Choroid plexus epithelial cell (primary cell): ENCODE measurements around the gene RAI2.
"Not testable (repeated sequence)": the region's sequence is repeated elsewhere in the genome, so short reads cannot be mapped to it uniquely, and the experiment has no call there.

Experiments used
- DNase-seq: peaks from one replicate; pipeline ENCODE4 v3.0.0-alpha.2; 2010; ENCODE audit warnings: low read depth
- H3K4me3 ChIP-seq: 2 replicates; pipeline ENCODE4 v1.5.1; 2011; ENCODE audit warnings: low read depth, mild to moderate bottlenecking, control low read depth, low read length, moderate library complexity
- CTCF ChIP-seq: conservative IDR thresholded peaks from 2 replicates; pipeline ENCODE4 v1.5.1; 2011; ENCODE audit warnings: low read depth, mild to moderate bottlenecking, control low read depth, inconsistent platforms, low read length, moderate library complexity

RAI2 gene

GRCh38 chrX:17798921-17799320 lies 62.2 kb downstream of the RAI2 start:
- DNase-seq, result no peak
- TF ChIP-seq CTCF, result no peak
- H3K4me3 ChIP-seq, result no peak overlapping the region

DNA sequence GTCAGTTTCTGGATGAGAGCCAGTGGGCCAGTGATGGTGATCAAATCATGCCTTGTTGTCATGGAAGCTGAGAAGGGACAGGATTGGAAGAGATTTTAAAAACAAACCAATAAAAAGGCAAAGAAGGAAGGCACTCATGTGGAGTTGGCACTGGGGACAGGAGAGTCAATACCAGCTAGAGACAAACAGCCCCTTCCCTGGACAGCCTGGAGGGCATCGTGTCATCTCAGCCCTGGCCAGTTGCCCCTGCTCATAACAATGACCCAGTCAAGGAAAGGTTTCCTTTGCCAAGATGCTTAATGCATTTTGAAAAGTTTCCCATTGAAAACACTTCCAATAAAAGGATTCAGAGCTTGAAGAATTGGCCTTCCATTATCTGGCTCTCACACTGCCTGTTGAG lies 68.3 kb downstream of the RAI2 start:
- DNase-seq, result no peak
- H3K4me3 ChIP-seq, result no peak overlapping the region
- TF ChIP-seq CTCF, result no peak

DNA sequence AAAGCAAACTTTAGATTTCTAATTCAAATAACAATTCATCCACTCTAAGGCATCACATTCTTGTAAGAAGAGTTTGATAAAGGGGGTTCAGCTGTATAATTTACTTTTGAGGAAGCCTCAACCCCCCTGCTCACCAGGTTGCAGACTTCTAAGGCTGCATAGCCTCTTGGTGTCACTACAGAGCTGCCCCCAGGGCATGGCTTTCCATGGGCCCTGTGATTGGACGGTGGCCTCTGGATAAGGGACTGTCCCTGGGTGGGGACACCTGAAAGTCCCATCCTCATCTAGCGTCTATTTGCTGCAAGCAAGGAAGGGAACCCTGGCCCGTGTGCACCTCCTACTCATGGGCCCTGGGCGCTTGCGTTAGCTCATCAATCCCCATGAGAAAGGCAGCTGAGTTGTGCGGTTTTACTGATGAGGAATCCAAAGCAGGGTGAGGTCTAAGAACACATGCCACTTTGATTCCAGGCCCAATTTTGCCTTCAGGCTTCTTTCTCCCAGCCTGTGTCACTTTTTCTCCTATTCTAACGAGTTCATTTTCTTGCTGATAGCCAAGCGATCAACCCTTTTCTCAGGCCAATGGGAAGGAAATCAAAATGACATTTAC lies 72.0 kb downstream of the RAI2 start:
- no peak for TF ChIP-seq CTCF
- DNase-seq, result no peak

DNA sequence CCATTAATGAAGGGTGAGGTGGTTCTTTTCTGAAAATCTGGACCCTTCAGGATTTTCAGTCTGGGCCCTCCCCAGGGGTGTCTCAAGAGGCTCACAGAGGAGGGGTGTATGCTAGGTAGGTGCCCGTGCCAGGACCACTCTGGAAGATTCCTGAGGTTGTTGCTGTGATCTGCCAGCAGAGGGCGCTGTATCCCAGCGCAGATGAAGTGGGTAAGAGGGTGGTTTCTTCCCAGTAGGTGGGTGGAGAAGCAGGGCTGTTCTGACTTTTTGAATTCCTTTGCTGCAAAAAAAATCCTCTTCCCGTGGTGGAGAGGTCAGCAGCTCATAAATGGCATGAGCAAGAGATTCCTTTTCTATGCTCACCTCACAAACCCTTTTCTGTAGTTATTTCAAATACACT lies 72.7 kb downstream of the RAI2 start:
- no peak overlapping the region for H3K4me3 ChIP-seq
- peak; percentile 83 for TF ChIP-seq CTCF
- DNase-seq, result peak; percentile 69

More for the DNA sequence above, 72.0 kb downstream of the RAI2 start:
- H3K4me3 ChIP-seq, result no peak overlapping the region

- no peak for TF ChIP-seq CTCF
- H3K4me3 ChIP-seq, result no peak overlapping the region
- no peak for DNase-seq
Measured at GRCh38 chrX:17787557-17787956, 73.5 kb downstream of the RAI2 start.

DNA sequence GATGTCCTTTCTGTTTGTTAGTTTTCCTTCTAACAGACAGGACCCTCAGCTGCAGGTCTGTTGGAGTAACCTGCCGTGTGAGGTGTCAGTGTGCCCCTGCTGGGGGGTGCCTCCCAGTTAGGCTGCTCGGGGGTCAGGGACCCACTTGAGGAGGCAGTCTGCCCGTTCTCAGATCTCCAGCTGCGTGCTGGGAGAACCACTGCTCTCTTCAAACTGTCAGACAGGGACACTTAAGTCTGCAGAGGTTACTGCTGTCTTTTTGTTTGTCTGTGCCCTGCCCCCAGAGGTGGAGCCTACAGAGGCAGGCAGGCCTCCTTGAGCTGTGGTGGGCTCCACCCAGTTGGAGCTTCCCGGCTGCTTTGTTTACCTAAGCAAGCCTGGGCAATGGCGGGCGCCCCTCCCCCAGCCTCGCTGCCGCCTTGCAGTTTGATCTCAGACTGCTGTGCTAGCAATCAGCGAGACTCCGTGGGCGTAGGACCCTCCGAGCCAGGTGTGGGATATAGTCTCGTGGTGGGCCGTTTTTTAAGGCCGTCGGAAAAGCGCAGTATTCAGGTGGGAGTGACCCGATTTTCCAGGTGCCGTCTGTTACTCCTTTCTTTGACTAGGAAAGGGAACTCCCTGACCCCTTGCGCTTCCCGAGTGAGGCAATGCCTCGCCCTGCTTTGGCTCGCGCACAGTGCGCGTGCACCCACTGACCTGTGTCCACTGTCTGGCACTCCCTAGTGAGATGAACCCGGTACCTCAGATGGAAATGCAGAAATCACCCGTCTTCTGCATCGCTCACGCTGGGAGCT lies 74.3 kb downstream of the RAI2 start:
- H3K4me3 ChIP-seq, DNase-seq: not testable (repeated sequence)

- no peak for TF ChIP-seq CTCF
- no peak for DNase-seq
- no peak overlapping the region for H3K4me3 ChIP-seq
Measured at GRCh38 chrX:17779434-17779833, 81.7 kb downstream of the RAI2 start.
